Uterus (tissue), 2 donors: ENCODE results near the gene HRH3.

Experiments
- POLR2A ChIP-seq, 2 donors: fragments of 450-650 bp; IDR thresholded peaks; one replicate each; pipeline ENCODE4 v1.6.1; 2016; ENCODE audit warnings: antibody characterized with exemption in 2 of 2, mild to moderate bottlenecking in 1 of 2, moderate library complexity in 1 of 2
- TF ChIP-seq, protein P1 (sequence below), 4 experiments: fragments of 200-600 bp in 2 of 4; fragments of 450-650 bp in 2 of 4; sonication (generic) in 2 of 4; IDR thresholded peaks; one replicate each; pipeline ENCODE4 v1.5.1; 2016 to 2019; ENCODE audit warnings: antibody characterized with exemption in 4 of 4, mild to moderate bottlenecking in 2 of 4, moderate library complexity in 1 of 4

DNA sequence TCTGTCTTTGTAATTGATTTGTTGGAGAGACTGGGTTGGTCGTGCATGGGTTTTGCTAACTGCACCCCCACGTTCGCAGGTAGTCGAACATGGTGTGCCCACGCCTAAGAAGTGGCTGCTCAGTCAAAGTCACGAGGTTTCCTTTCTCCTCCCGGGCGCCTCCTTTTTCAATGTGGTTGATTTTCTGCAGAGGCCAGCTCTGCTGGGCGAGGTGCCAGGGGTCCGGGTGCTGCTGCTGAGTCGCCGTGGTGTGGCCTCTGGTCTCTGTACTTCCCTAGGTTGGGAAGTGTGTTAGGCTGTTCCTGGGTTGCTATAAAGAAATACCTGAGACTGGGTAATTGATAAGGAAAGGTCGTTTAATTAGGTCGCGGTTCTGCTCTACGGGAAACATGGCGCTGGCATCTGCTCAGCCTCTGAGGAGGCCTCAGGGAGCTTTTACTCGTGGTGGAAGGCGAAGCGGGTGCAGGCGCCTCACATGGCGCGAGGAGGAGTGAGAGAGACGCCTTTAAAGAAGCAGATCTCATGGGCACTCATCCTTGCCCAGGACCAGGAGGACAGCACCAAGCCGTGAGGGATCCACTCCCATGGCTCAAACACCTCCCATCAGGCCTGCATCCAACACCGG lies 32.4 kb upstream of the HRH3 start:
- TF ChIP-seq, protein P1, sequence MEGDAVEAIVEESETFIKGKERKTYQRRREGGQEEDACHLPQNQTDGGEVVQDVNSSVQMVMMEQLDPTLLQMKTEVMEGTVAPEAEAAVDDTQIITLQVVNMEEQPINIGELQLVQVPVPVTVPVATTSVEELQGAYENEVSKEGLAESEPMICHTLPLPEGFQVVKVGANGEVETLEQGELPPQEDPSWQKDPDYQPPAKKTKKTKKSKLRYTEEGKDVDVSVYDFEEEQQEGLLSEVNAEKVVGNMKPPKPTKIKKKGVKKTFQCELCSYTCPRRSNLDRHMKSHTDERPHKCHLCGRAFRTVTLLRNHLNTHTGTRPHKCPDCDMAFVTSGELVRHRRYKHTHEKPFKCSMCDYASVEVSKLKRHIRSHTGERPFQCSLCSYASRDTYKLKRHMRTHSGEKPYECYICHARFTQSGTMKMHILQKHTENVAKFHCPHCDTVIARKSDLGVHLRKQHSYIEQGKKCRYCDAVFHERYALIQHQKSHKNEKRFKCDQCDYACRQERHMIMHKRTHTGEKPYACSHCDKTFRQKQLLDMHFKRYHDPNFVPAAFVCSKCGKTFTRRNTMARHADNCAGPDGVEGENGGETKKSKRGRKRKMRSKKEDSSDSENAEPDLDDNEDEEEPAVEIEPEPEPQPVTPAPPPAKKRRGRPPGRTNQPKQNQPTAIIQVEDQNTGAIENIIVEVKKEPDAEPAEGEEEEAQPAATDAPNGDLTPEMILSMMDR (IDR thresholded peaks at IDR 0.05) = no peak
- TF ChIP-seq POLR2A (IDR thresholded peaks at IDR 0.05) = no peak
